ENCODE results near the gene ZC3H7A.

Gene ZC3H7A

DNA sequence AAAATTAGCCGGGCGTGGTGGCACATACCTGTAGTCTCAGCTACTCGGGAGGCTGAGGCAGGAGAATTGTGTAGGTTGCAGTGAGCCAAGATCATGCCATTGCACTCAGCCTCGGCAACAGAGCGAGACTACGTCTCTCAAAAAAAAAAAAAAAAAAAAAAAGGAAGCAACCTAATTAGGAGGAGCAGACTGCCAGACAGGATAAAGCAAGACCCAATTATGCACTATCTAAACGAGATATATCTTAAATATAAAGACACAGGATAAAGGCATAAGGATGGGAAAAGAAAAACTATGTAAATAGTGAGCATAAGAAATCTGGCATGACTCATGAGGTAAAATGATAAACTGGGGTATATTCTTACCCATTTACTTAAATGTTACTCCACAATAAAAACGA lies 59.3 kb downstream of the ZC3H7A start:
- no peak for DNase-seq (ENCODE audit: low read depth in 2 of 3, low spot score in 2 of 3)

GRCh38 chr16:11736903-11737302 lies 60.2 kb downstream of the ZC3H7A start:
- no peak for DNase-seq (ENCODE audit: low read depth in 2 of 3, low spot score in 2 of 3)

DNA sequence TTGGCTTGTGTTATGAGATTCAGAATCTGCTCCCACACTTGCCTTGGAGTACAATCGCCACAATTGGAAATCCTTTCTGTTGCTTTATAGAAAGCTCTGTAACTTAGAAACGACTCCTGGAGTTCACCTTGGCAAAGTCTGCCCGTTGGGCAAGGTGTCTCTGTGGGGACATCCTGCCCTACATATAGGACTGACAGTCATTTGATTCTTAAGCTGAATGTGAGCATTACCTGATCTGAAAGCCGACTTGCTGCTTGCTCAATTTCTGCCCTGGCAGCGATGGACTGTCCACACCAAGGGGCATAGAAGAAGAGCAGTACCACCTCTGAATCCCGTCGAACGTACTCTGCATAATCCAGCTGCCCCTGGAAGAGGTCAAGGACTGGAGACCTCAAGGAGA lies 61.3 kb downstream of the ZC3H7A start:
- no peak for DNase-seq (ENCODE audit: low read depth in 2 of 3, low spot score in 2 of 3)

GRCh38 chr16:11734653-11735043 lies 62.4 kb downstream of the ZC3H7A start:
- DNase-seq (ENCODE audit: low read depth in 2 of 3, low spot score in 2 of 3): no peak

DNA sequence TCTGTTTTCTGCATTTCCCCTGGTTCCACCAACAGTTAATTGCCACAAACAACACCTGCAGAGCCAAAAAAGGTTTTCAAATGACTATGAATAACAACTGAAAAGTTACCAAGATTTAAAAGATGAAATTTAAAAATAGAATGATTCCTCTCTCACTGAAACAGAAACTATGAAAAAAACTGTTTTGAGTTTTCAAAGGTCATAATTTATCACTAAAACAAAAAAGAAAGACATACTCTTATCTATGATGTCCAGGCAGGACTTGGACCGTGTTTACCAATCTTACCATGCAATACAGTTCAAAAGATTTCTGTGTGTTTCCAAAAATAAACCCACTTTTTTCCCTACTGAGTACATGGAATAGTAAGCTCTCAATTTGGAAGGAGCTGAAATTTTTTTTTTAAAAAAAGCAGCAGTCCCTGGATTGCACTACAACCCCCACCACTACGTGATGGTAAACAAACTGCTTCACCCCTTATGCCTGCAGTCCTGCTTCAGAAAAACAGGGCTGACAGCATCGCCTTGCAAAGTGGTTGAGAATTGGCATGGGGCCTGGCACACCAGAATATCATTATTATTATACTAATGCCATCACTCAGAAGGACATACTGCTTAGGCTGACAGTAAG lies 62.9 kb downstream of the ZC3H7A start:
- DNase-seq (ENCODE audit: low read depth in 2 of 3, low spot score in 2 of 3): no peak

DNA sequence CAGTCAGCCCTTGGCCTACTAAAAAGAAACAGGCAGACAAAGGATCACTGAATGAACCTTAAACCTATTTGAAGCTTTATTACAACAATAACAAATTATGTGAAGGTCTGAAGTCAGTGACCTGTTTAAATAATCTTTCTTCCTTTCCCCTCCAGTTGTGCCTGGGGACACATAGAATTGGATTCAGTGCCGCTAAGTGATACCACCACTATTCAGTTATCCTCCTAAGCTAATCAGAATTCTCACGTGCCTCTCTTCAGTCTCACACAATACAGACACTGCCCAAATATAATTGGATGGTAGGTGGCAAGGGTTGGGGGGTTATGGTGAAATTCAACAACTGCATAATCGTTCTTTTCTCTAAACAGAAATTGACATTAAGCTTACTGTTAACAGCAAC lies 65.8 kb downstream of the ZC3H7A start:
- no peak for DNase-seq (ENCODE audit: low read depth in 2 of 3, low spot score in 2 of 3)

- no peak for DNase-seq (ENCODE audit: low read depth in 2 of 3, low spot score in 2 of 3)
These were observed 67.3 kb downstream of the ZC3H7A start for GRCh38 chr16:11729787-11730186.

- no peak for DNase-seq (ENCODE audit: low read depth in 2 of 3, low spot score in 2 of 3)
These were observed 69.1 kb downstream of the ZC3H7A start for GRCh38 chr16:11727796-11728543.

DNA sequence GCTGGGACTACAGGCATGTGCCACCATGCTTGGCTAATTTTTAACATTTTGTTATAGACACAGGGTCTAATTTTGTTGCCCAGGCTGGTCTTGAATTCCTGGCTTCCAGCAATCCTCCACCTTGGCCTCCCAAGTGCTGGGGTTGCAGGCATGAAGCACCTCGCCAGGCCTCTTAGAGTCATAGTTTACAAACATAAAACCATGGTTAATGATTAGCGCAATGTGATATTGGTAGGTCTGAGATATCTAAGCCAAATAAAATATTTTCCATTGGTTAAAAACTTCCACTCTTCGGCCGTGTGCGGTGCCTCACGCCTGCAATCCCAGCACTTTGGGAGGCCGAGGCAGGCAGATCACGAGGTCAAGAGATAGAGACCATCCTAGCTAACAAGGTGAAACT lies 71.0 kb downstream of the ZC3H7A start:
- no peak for DNase-seq (ENCODE audit: low read depth in 2 of 3, low spot score in 2 of 3)

GRCh38 chr16:11725457-11725856 lies 71.6 kb downstream of the ZC3H7A start:
- DNase-seq (ENCODE audit: low read depth in 2 of 3, low spot score in 2 of 3): no peak

- no peak for DNase-seq (ENCODE audit: low read depth in 2 of 3, low spot score in 2 of 3)
These were observed 74.6 kb downstream of the ZC3H7A start for GRCh38 chr16:11722468-11722808.

DNA sequence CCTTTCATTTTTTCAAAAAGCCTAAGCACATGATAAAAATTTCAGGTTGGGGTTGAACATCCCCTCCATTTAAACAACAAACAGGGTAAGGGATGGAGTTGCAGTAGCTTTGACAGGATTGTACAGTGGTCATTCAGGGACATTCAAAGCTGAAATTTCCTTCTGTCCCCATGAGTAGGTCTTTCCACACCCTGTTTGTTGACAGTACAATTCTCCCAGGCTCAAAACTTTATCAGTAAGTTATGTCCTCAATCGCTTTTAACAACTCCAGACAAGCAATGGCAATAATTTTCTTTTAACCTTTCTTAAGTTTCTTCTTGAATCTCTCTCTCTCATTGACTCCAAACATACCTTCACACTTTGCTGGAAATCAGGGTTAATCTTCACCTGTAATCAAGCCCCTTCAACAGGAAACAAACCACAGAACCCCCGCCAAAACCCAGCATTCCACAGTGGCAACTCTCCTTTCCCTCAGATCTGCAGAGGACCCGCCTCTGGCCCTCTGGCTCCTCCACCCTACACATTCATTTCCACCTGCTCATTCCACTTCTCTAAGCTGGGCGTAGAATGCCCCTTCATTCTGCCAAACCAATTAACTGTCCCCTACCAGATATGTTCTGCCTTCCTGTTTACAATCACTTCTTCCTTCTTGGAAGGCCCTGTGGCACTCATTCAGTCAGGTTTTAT lies 75.1 kb downstream of the ZC3H7A start:
- DNase-seq (ENCODE audit: low read depth in 2 of 3, low spot score in 2 of 3): no peak

DNA sequence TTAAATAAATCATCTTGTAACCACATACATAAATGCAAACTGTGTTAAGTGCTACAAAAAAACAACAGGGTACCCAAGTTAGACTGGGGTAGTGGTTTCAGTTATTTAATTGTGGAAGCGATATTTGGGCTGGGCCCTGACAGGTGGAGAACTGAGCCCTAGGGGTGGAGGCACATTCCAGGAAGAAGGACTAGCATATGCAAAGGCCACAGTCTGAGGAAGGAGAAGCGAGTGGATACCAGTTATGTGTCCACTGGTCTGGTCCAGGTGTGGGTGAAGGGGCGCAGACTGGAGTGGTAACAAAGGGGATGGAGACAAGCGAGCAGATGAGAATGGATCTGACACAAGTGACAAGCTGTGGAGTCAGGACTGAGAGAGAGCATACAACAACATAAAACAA lies 77.3 kb downstream of the ZC3H7A start:
- DNase-seq (ENCODE audit: low read depth in 2 of 3, low spot score in 2 of 3): no peak

DNA sequence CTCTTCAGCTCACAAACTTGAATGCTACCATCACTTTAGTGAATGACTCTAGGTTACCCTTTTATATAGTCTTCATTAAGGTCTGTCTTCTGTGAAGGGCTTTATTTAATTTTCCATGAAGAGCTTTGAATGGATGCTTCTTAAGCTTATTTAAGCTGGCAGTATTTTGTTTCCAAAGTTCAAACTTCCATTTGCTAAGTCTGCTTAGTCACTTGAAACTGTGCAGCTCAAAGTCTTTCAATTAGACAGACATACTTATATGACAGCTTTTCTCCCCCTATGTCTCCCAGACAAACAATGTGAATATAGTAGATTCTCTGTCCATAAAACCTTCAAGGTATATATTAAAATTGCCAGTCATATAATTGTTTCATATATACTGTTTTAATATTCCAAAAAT lies 77.9 kb downstream of the ZC3H7A start:
- no peak for DNase-seq (ENCODE audit: low read depth in 2 of 3, low spot score in 2 of 3)

DNA sequence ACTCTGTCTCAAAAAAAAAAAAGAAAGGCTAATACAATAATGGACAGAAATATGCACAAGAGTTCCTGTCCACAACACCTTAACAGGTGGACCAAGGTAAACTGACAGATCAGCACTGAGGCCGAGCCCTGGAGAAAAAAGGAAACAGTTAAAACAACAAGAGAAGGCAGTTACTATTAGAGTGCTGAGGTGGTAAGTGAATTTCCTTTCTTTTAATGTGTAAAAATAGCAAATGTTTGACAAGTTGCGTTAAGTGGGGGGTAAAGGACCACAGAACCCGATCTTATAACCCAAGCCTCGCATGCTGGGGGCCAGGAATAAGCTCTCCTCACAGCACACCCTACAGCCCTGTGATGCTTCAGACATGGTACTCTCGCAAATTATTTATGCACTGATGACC lies 79.2 kb downstream of the ZC3H7A start:
- DNase-seq (ENCODE audit: low read depth in 2 of 3, low spot score in 2 of 3): no peak

GRCh38 chr16:11716336-11716735 lies 80.7 kb downstream of the ZC3H7A start:
- DNase-seq (ENCODE audit: low read depth in 2 of 3, low spot score in 2 of 3): no peak

- no peak for DNase-seq (ENCODE audit: low read depth in 2 of 3, low spot score in 2 of 3)
These were observed 81.7 kb downstream of the ZC3H7A start for GRCh38 chr16:11715246-11715947.

DNA sequence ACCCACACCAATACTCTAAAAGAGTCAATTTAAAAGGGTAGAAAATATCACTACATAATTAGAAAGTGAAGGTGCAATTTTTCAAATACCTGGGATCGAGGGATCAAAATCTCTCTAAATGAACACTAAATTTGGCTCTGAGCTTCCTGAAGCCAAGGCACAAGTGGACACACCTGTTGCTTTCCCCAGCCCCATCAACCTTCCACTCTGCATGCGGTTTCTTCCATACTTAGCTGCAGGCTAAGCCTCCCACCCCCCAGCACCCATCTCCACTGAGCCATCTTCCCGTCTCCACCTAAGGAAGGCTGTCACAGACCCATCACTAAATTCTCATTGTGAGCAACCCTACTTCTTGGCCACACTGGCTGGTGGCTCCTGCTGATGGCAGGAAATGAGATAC lies 84.9 kb downstream of the ZC3H7A start:
- DNase-seq (ENCODE audit: low read depth in 2 of 3, low spot score in 2 of 3): no peak

DNA sequence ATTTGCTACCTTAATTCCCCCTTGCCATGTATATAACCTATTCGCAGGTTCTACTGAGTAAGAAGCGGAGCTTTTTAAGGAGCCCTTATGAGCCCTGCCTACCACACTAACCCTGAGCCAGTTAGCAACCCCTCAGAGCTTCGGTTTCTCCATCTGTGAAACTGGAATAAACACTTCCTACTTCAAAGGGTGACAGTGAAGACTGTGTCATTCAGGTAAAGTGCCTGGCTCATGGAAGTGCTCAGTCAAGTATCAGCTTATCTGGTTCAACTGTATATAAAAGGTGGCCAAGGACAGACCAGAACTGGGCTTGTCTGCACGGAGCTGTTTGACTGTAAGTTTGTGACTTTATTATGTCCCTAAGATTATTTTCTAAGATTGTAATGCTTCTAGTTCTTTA lies 85.4 kb downstream of the ZC3H7A start:
- no peak for DNase-seq (ENCODE audit: low read depth in 2 of 3, low spot score in 2 of 3)

DNA sequence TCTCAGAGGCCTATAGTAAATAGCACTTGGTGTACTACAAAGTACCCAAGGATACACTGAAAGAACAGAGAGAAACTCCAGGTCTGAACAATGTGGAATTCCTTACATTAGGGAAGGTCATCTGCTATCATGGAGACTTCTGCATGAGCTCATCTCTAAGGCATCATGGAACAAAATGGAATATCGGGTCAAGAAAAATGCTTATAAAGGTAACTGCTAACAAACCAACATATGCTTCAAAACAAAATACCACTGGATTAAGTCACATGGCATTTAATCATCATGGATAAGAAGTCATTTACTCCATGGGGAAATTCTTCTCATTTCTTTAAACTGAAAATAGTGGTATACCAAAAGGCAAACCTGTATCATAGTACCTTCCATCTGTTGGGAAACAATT lies 88.6 kb downstream of the ZC3H7A start:
- no peak for DNase-seq (ENCODE audit: low read depth in 2 of 3, low spot score in 2 of 3)

DNA sequence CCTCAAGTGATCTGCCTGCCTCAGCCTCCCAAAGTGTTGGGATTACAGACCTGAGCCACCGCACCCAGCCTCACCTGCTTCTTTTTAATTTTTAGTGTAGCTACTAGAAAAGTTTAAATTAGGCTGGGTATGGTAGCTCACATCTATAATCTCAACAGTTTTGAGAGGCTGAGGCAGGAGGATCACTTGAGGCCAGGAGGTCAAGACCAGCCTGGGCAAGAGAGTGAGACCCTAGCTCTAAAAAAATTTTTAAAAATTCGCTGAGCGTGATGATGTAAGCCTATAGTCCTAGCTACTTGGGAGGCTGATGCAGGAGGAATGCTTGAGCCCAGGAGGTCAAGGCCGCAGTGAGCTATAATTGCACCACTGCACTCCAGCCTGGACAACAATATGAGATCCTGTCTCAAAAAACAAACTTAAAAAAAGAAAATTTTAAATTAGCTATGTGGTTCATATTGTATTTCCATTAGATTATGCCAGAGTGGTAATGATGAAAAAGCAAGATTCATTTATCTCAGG lies 89.3 kb downstream of the ZC3H7A start:
- no peak for DNase-seq (ENCODE audit: low read depth in 2 of 3, low spot score in 2 of 3)

Data from activated CD8-positive, alpha-beta memory T cell treated with anti-CD3 and anti-CD28 coated beads for 48 hours (primary cell).